ENCODE data around the gene DCTN3. TPM values are rescaled to one million over a fixed set of nuclear protein-coding genes. Genes with fewer than 3 reads are reported as not detected.
A peak's percentile ranks its signal among the peaks of the same experiment; 100 is the strongest.

Gene DCTN3
- total and polyA plus RNA-seq, 8 donors = 31.5 to 84.3 (median 38.7) TPM

GRCh38 chr9:34651876-34652601, 31.7 kb upstream of the DCTN3 start, which contains the start of gene IL11RA:
Gene IL11RA, plus strand, starts transcription at chr9:34652185. Its CDS starts 3,033 bp downstream, at chr9:34655218.
- ATAC-seq = peak; percentile 44 to 71 (median 62)
- H3K4me3 ChIP-seq = peak within 1 kb of the TSS in 2 of 4 donors; percentile 16 to 34
- no peak for TF ChIP-seq CTCF (IDR thresholded peaks at IDR 0.05)
- peak; percentile 63 to 84 (median 70) for DNase-seq
- peak within 1 kb of the TSS; percentile 11 to 68 (median 42) for H3K27ac ChIP-seq
- H3K4me1 ChIP-seq = peaks cover 15 to 42% (median 27%) of the 10 kb centered on the region in 3 donors
- H3K36me3 ChIP-seq = peaks cover 0 to 3% (median 0%) of the 10 kb centered on the region in 3 donors
- 6 to 27% methylated on average over 22 to 24 of the region's 24 CpGs for WGBS, 2 donors
- intact Hi-C loops (cut with DNase I) = no loop called here
- no peaks in the 10 kb centered on the region for H3K9me3 ChIP-seq
- no peak for FAIRE-seq
- no peaks in the 10 kb centered on the region for H3K27me3 ChIP-seq

- no peaks in the 10 kb centered on the region for H3K9me3 ChIP-seq
- intact Hi-C loops (cut with DNase I) = no loop called here
- FAIRE-seq (no peak), DNase-seq (peak in 1 of 6 donors; percentile 64), ATAC-seq (peak in 1 of 4 donors; percentile 6)
- H3K36me3 ChIP-seq = peaks cover 0 to 3% (median 0%) of the 10 kb centered on the region in 3 donors
- peak overlapping the region in 1 of 4 donors; percentile 34 for H3K4me3 ChIP-seq
- WGBS, 2 donors = 35 to 53% methylated on average over 4 of the region's 4 CpGs
- no peak for TF ChIP-seq CTCF (IDR thresholded peaks at IDR 0.05)
- peaks cover 15 to 42% (median 27%) of the 10 kb centered on the region in 3 donors for H3K4me1 ChIP-seq
- no peaks in the 10 kb centered on the region for H3K27me3 ChIP-seq
- peak overlapping the region in 2 of 4 donors; percentile 52 to 68 for H3K27ac ChIP-seq
Measured at GRCh38 chr9:34651321-34651720, 31.0 kb upstream of the DCTN3 start.

- no peak overlapping the region for H3K27ac ChIP-seq
- FAIRE-seq = no peak
- peak in 2 of 6 donors; percentile 57 to 77 for DNase-seq
- intact Hi-C loops (cut with DNase I) = no loop called here
- no peak for ATAC-seq
- no peaks in the 10 kb centered on the region for H3K27me3 ChIP-seq
- no peak for TF ChIP-seq CTCF (IDR thresholded peaks at IDR 0.05)
- 52 to 58% methylated on average over 5 of the region's 5 CpGs for WGBS, 2 donors
- H3K4me3 ChIP-seq = no peak overlapping the region
- peaks cover 19 to 46% (median 31%) of the 10 kb centered on the region in 3 donors for H3K4me1 ChIP-seq
- H3K36me3 ChIP-seq = peaks cover 0 to 3% (median 0%) of the 10 kb centered on the region in 3 donors
- no peaks in the 10 kb centered on the region for H3K9me3 ChIP-seq
Measured at GRCh38 chr9:34650816-34651215, 30.5 kb upstream of the DCTN3 start.

GRCh38 chr9:34648673-34649072, 28.4 kb upstream of the DCTN3 start:
- Histone ChIP-seq H3K4me1 (peaks cover 16 to 32% (median 27%) of the 10 kb centered on the region in 3 donors), H3K9me3 (no peaks in the 10 kb centered on the region), H3K27me3 (no peaks in the 10 kb centered on the region), H3K4me3 (no peak overlapping the region), H3K27ac (no peak overlapping the region), H3K36me3 (peaks cover 0 to 3% (median 0%) of the 10 kb centered on the region in 3 donors)
- ATAC-seq = no peak
- intact Hi-C loops (cut with DNase I) = no loop called here
- WGBS, 2 donors = 89 to 94% methylated on average over 8 of the region's 8 CpGs
- DNase-seq = no peak
- FAIRE-seq = no peak
- no peak for TF ChIP-seq CTCF (IDR thresholded peaks at IDR 0.05)

GRCh38 chr9:34647651-34648050, 27.4 kb upstream of the DCTN3 start:
- DNase-seq (no peak), ATAC-seq (no peak), FAIRE-seq (no peak)
- Histone ChIP-seq H3K4me3 (peak overlapping the region in 3 of 4 donors; percentile 53 to 65 (median 64)), H3K27ac (peak overlapping the region in 1 of 4 donors; percentile 77), H3K9me3 (no peaks in the 10 kb centered on the region), H3K36me3 (peaks cover 0 to 3% (median 0%) of the 10 kb centered on the region in 3 donors), H3K27me3 (no peaks in the 10 kb centered on the region), H3K4me1 (peaks cover 16 to 24% (median 21%) of the 10 kb centered on the region in 3 donors)
- no peak for TF ChIP-seq CTCF (IDR thresholded peaks at IDR 0.05)
- intact Hi-C loops (cut with DNase I) = no loop called here
- 18 to 22% methylated on average over 10 of the region's 10 CpGs for WGBS, 2 donors

Data from pancreas (tissue), 10 donors.